Osteocyte (in vitro differentiated cells): ENCODE data around the gene TPM1. TPM values are rescaled to one million over a fixed set of nuclear protein-coding genes. Genes with fewer than 3 reads are reported as not detected.
A peak's percentile ranks its signal among the peaks of the same experiment; 100 is the strongest.

Experiments
- DNase-seq: peaks from one replicate; pipeline ENCODE4 v3.0.0; 2021; ENCODE audit warnings: mixed read lengths; ENCODE audit not compliant: unreplicated experiment; ENCODE audit errors: extremely low spot score
- H3K27ac Mint-ChIP-seq: one replicate; pipeline ENCODE4 v1.8.0; 2021; ENCODE audit warnings: mild to moderate bottlenecking, mixed read lengths; ENCODE audit not compliant: unreplicated experiment
- H3K27me3 Mint-ChIP-seq: one replicate; pipeline ENCODE4 v1.8.0; 2021; ENCODE audit warnings: mixed read lengths; ENCODE audit not compliant: unreplicated experiment
- H3K36me3 Mint-ChIP-seq: one replicate; pipeline ENCODE4 v1.8.0; 2021; ENCODE audit warnings: mixed read lengths; ENCODE audit not compliant: unreplicated experiment
- H3K4me1 Mint-ChIP-seq: one replicate; pipeline ENCODE4 v1.8.0; 2021; ENCODE audit warnings: mixed read lengths; ENCODE audit not compliant: unreplicated experiment
- H3K4me3 Mint-ChIP-seq: one replicate; pipeline ENCODE4 v1.8.0; 2021; ENCODE audit warnings: mild to moderate bottlenecking, moderate library complexity, mixed read lengths; ENCODE audit not compliant: unreplicated experiment
- H3K9me3 Mint-ChIP-seq: one replicate; pipeline ENCODE4 v1.8.0; 2021; ENCODE audit warnings: mixed read lengths; ENCODE audit not compliant: unreplicated experiment
- total RNA-seq: library from RNA; stranded (reverse); gene quantifications from 2 replicates; pipeline ENCODE4 v1.2.1, GENCODE V29; 2021
- TF ChIP-seq, protein P1 (sequence below): fragments of 200-600 bp; sonication (generic); IDR thresholded peaks from 2 replicates; pipeline ENCODE4 v1.5.0; 2021; ENCODE audit warnings: antibody characterized with exemption, mild to moderate bottlenecking, moderate library complexity

The TPM1 gene
- total RNA-seq, 1 donor from 2014 or later, result 1,747 TPM

DNA sequence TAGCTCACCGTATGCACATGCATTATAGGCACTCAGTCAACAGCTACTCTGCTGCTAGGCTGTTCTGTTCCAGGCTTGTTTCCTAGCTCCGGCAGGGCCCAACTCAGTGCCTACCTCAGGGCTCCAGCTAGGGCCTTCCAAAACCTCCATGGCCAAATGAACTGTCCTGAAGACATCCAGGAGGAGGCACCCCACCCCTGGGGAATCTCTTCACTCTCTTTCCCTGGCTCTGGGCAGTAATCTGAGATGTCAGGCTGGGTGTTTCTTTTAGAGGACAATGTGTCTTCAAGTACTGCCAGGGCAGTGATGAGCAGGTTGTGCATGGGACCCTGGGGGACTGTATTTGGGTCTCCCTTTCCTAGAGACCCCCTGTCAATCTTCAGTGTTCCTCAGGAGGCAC is 38.3 kb upstream of the TPM1 start:
- no peak for DNase-seq
- Mint-ChIP-seq H3K27me3 (no peaks in the 10 kb centered on the region), H3K27ac (no peak overlapping the region), H3K4me1 (peaks cover 19% of the 10 kb centered on the region), H3K36me3 (no peaks in the 10 kb centered on the region), H3K4me3 (no peak overlapping the region), H3K9me3 (no peaks in the 10 kb centered on the region)
- TF ChIP-seq, protein P1, sequence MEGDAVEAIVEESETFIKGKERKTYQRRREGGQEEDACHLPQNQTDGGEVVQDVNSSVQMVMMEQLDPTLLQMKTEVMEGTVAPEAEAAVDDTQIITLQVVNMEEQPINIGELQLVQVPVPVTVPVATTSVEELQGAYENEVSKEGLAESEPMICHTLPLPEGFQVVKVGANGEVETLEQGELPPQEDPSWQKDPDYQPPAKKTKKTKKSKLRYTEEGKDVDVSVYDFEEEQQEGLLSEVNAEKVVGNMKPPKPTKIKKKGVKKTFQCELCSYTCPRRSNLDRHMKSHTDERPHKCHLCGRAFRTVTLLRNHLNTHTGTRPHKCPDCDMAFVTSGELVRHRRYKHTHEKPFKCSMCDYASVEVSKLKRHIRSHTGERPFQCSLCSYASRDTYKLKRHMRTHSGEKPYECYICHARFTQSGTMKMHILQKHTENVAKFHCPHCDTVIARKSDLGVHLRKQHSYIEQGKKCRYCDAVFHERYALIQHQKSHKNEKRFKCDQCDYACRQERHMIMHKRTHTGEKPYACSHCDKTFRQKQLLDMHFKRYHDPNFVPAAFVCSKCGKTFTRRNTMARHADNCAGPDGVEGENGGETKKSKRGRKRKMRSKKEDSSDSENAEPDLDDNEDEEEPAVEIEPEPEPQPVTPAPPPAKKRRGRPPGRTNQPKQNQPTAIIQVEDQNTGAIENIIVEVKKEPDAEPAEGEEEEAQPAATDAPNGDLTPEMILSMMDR, result peak; percentile 10

DNA sequence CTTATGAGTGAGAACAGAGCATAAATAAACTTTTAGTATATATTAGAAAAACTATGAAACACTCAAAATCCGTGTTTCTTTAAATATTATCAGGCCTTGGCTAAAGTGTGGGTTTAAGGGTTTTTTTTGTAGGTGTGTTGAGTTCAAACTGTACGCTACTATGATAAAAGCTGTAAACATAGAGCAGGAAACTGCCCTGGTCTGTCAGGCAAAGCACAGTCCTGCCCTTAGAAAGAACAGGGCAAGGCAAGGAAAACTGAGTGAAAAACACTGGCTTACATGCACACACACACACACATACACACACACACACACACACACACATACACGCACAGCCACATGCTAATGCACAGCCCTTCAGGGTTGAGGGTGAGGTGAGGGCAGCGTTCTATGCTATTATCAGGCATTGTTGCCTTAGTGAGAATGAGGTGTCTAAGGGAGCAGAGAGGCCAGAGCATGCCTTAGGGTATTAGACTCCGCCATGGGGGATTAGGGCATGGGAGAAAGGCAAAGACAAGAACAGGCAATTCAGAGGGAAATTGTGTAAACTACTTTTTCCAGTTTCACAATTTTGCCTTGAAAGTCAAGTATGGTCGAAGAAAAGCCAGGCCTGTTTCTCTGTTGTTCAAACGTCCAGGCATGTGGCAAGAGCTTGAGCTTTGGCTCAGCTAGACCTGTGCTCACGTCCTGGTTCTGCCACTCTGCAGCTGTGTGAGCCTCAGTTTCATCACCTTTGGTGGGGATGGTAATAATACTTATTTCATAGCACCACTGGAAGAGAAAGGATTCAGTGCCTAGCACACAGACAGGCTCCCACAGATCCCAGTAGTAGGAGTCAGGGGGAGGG is 36.3 kb upstream of the TPM1 start:
- Mint-ChIP-seq H3K4me3 (no peak overlapping the region), H3K9me3 (no peaks in the 10 kb centered on the region), H3K27ac (no peak overlapping the region), H3K36me3 (no peaks in the 10 kb centered on the region), H3K27me3 (no peaks in the 10 kb centered on the region), H3K4me1 (peaks cover 9% of the 10 kb centered on the region)
- no peak for DNase-seq
- TF ChIP-seq, protein P1, result no peak

DNA sequence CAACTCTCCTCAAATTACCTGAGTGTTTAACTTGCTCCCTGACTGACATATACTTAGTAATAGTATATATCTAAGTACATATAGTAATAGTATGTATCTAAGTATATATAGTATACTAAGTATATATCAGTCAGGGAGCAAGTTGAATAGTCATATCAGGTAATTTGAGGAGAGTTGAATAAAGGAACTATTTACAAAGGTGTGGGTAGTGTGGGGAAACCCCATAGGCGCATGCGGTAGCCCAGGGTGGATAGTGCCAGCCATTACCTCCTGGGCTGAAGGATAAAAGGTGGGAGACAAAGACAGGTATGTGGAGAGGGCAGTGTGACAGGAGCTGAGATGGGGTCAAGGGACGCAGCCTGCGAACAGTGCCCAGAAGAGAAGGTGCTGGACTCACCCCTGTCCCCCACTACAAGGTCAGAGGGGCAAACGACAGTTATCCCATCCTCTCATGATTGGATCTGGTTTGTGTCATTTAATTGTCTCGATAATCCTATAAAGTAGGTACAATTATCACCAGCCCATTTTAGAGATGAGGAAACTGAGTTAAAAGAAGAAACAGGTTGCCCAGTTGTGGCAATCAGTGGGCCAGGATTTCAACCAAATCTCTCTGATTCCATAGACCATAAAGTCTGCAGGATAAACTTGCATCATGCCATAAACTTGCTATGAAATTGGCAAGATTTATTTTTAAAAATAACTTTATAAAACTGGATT is 34.1 kb upstream of the TPM1 start:
- no peaks in the 10 kb centered on the region for H3K27me3 Mint-ChIP-seq
- no peaks in the 10 kb centered on the region for H3K36me3 Mint-ChIP-seq
- TF ChIP-seq, protein P1, result no peak
- no peak overlapping the region for H3K27ac Mint-ChIP-seq
- no peak overlapping the region for H3K4me3 Mint-ChIP-seq
- peaks cover 27% of the 10 kb centered on the region for H3K4me1 Mint-ChIP-seq
- no peak for DNase-seq
- H3K9me3 Mint-ChIP-seq, result no peaks in the 10 kb centered on the region

DNA sequence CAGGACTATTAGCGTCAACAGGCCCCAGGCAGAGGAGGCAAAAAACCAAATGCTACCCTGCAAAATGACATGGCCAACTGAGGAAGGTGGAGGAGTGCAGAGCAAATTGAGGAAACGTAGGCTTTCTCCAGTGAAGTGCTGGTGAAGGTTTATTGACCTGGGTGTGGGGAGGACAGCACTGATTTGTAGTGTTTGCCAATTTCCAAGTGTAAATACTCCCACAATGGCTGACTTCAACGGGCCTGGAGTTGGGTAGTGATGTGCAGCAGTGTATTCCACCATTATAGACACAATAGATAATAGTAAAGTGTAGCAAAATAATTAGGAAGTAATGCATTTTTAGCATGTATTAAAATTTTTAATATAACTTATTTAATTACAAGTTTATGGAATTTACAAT is 32.2 kb upstream of the TPM1 start:
- no peak overlapping the region for H3K4me3 Mint-ChIP-seq
- no peak overlapping the region for H3K27ac Mint-ChIP-seq
- peaks cover 39% of the 10 kb centered on the region for H3K4me1 Mint-ChIP-seq
- TF ChIP-seq, protein P1, result no peak
- no peaks in the 10 kb centered on the region for H3K9me3 Mint-ChIP-seq
- no peaks in the 10 kb centered on the region for H3K27me3 Mint-ChIP-seq
- H3K36me3 Mint-ChIP-seq, result no peaks in the 10 kb centered on the region
- no peak for DNase-seq
